Measurements from ENCODE around the gene PAPPA2.

PAPPA2 gene

GRCh38 chr1:176702901-176703300 is 239.9 kb downstream of the PAPPA2 start:
- Histone ChIP-seq H2AFZ (ENCODE audit: low read depth, low read length, severe bottlenecking) (no peak overlapping the region), H3K36me3 (ENCODE audit: low read length) (no peaks in the 10 kb centered on the region), H3K4me2 (ENCODE audit: low read depth, low read length, poor library complexity, severe bottlenecking) (no peak overlapping the region), H3K9ac (ENCODE audit: low read length) (no peak overlapping the region), H3K9me2 (replicated peaks; ENCODE audit: insufficient read depth, low read length) (no peaks in the 10 kb centered on the region), H3F3A (ENCODE audit: insufficient read depth) (no peaks in the 10 kb centered on the region), H3K27me3 (ENCODE audit: low read length) (no peaks in the 10 kb centered on the region), H3K4me3 (ENCODE audit: insufficient read depth, low read length, poor library complexity, severe bottlenecking) (no peak overlapping the region), H3K79me2 (ENCODE audit: insufficient read depth, low read length) (no peaks in the 10 kb centered on the region), H3K27ac (ENCODE audit: low read depth, low read length) (no peak overlapping the region), H4K20me1 (ENCODE audit: low read depth, low read length) (0 out of 2 replicates have a peak, but pooled peaks cover 3% of the 10 kb centered on the region), H3K9me3 (ENCODE audit: insufficient read depth, low read length) (no peaks in the 10 kb centered on the region)
- TF ChIP-seq CTCF (IDR thresholded peaks at IDR 0.05; ENCODE audit: insufficient read depth, low read length, poor library complexity, severe bottlenecking): no peak
- no peak for TF ChIP-seq EZH2phosphoT487 (conservative IDR thresholded peaks at IDR 0.05; ENCODE audit: low read length)

- Histone ChIP-seq H3K4me3 (ENCODE audit: insufficient read depth, low read length, poor library complexity, severe bottlenecking) (no peak overlapping the region), H3K27ac (ENCODE audit: low read depth, low read length) (no peak overlapping the region), H3K9me2 (replicated peaks; ENCODE audit: insufficient read depth, low read length) (no peaks in the 10 kb centered on the region), H3F3A (ENCODE audit: insufficient read depth) (no peaks in the 10 kb centered on the region), H3K27me3 (ENCODE audit: low read length) (no peaks in the 10 kb centered on the region), H2AFZ (ENCODE audit: low read depth, low read length, severe bottlenecking) (no peak overlapping the region), H3K36me3 (ENCODE audit: low read length) (no peaks in the 10 kb centered on the region), H3K79me2 (ENCODE audit: insufficient read depth, low read length) (no peaks in the 10 kb centered on the region), H3K4me2 (ENCODE audit: low read depth, low read length, poor library complexity, severe bottlenecking) (no peak overlapping the region), H3K9ac (ENCODE audit: low read length) (no peak overlapping the region), H4K20me1 (ENCODE audit: low read depth, low read length) (0 out of 2 replicates have a peak, but pooled peaks cover 3% of the 10 kb centered on the region), H3K9me3 (ENCODE audit: insufficient read depth, low read length) (no peaks in the 10 kb centered on the region)
- TF ChIP-seq CTCF (IDR thresholded peaks at IDR 0.05; ENCODE audit: insufficient read depth, low read length, poor library complexity, severe bottlenecking): no peak
- TF ChIP-seq EZH2phosphoT487 (conservative IDR thresholded peaks at IDR 0.05; ENCODE audit: low read length): no peak
Measured at GRCh38 chr1:176705585-176705984, 242.6 kb downstream of the PAPPA2 start.

- Histone ChIP-seq H2AFZ (ENCODE audit: low read depth, low read length, severe bottlenecking) (no peak overlapping the region), H3K9ac (ENCODE audit: low read length) (no peak overlapping the region), H3K27me3 (ENCODE audit: low read length) (no peaks in the 10 kb centered on the region), H3K4me2 (ENCODE audit: low read depth, low read length, poor library complexity, severe bottlenecking) (no peak overlapping the region), H3K9me3 (ENCODE audit: insufficient read depth, low read length) (no peaks in the 10 kb centered on the region), H3K9me2 (replicated peaks; ENCODE audit: insufficient read depth, low read length) (no peaks in the 10 kb centered on the region), H3K36me3 (ENCODE audit: low read length) (no peaks in the 10 kb centered on the region), H4K20me1 (ENCODE audit: low read depth, low read length) (no peaks in the 10 kb centered on the region), H3K79me2 (ENCODE audit: insufficient read depth, low read length) (no peaks in the 10 kb centered on the region), H3K4me3 (ENCODE audit: insufficient read depth, low read length, poor library complexity, severe bottlenecking) (no peak overlapping the region), H3F3A (ENCODE audit: insufficient read depth) (no peaks in the 10 kb centered on the region), H3K27ac (ENCODE audit: low read depth, low read length) (no peak overlapping the region)
- no peak for TF ChIP-seq EZH2phosphoT487 (conservative IDR thresholded peaks at IDR 0.05; ENCODE audit: low read length)
- TF ChIP-seq CTCF (IDR thresholded peaks at IDR 0.05; ENCODE audit: insufficient read depth, low read length, poor library complexity, severe bottlenecking): no peak
Measured at GRCh38 chr1:176717066-176717750, 254.2 kb downstream of the PAPPA2 start.
